Thoracic aorta (tissue), 2 donors: Measurements from ENCODE around the gene TOMM5. TPM values are rescaled to one million over a fixed set of nuclear protein-coding genes. Genes with fewer than 3 reads are reported as not detected.

ENCODE experiments used
- ATAC-seq: fragments of 150-250 bp; one replicate; pipeline ENCODE4 v1.8.0; 2017; ENCODE audit warnings: low read depth; ENCODE audit not compliant: insufficient number of reproducible peaks, low FRiP score
- DNase-seq: peaks from one replicate; pipeline ENCODE4 v3.0.0-alpha.2; 2020; ENCODE audit warnings: low spot score
- H3K27ac ChIP-seq, 2 donors: fragments of 200-600 bp; sonication (generic); 1 replicate in 1 of 2; 2 replicates in 1 of 2; pipeline ENCODE4 v1.5.1; 2016; ENCODE audit warnings: mild to moderate bottlenecking in 2 of 2, moderate library complexity in 2 of 2
- H3K27me3 ChIP-seq: fragments of 200-600 bp; sonication (generic); replicated peaks from 2 replicates; pipeline ENCODE4 v1.6.0; 2016; ENCODE audit warnings: mild to moderate bottlenecking; ENCODE audit not compliant: insufficient read depth
- H3K36me3 ChIP-seq: fragments of 200-600 bp; sonication (generic); one replicate; pipeline ENCODE4 v1.5.1; 2016
- H3K4me1 ChIP-seq, 2 donors: fragments of 200-600 bp; sonication (generic); 1 replicate in 1 of 2; 2 replicates in 1 of 2; pipeline versions ENCODE4 v1.5.1 to v1.6.0; 2016; ENCODE audit warnings: low read depth in 2 of 2, mild to moderate bottlenecking in 1 of 2; ENCODE audit not compliant: control insufficient read depth in 1 of 2
- H3K4me3 ChIP-seq: fragments of 200-600 bp; sonication (generic); 2 replicates; pipeline ENCODE4 v1.5.1; 2016; ENCODE audit warnings: mild to moderate bottlenecking
- H3K9me3 ChIP-seq: fragments of 200-600 bp; sonication (generic); 2 replicates; pipeline ENCODE4 v1.5.1; 2016
- CTCF ChIP-seq: fragments of 200-600 bp; sonication (generic); IDR thresholded peaks from one replicate; pipeline ENCODE4 v1.5.1; 2019; ENCODE audit warnings: antibody characterized with exemption
- total RNA-seq, 2 donors: library from RNA; depleted of rRNA; stranded (reverse); fragments of >200 nt; gene quantifications; one replicate each; pipeline versions ENCODE4 v1.1.0 to v1.2.3, GENCODE V29; 2016

Gene TOMM5
- total RNA-seq, 2 donors from 2014 or later: 48.3 to 78.7 TPM

- DNase-seq (no peak), ATAC-seq (no peak)
- peaks cover 0 to 6% of the 10 kb centered on the region in 2 donors for H3K4me1 ChIP-seq
- H3K4me3 ChIP-seq: no peak overlapping the region
- TF ChIP-seq CTCF: no peak
- H3K27me3 ChIP-seq: no peaks in the 10 kb centered on the region
- no peaks in the 10 kb centered on the region for H3K9me3 ChIP-seq
- no peak overlapping the region for H3K27ac ChIP-seq
- H3K36me3 ChIP-seq: peaks cover 17% of the 10 kb centered on the region
These were observed 51.8 kb downstream of the TOMM5 start for GRCh38 chr9:37540634-37541033.

- Histone ChIP-seq H3K36me3 (peaks cover 17% of the 10 kb centered on the region), H3K4me1 (peaks cover 0 to 6% of the 10 kb centered on the region in 2 donors), H3K9me3 (no peaks in the 10 kb centered on the region), H3K27ac (no peak overlapping the region), H3K27me3 (no peaks in the 10 kb centered on the region), H3K4me3 (no peak overlapping the region)
- ATAC-seq: no peak
- TF ChIP-seq CTCF: no peak
- no peak for DNase-seq
These were observed 52.8 kb downstream of the TOMM5 start for GRCh38 chr9:37539634-37540033.

Other genes starting within 250 kb of the TOMM5 start
- gene GRHPR, start 169.9 kb downstream of the TOMM5 start, total RNA-seq: 100 to 1,000 TPM; 111 to 156 TPM
- gene ZBTB5, start 127.1 kb downstream of the TOMM5 start, total RNA-seq: 10 to 100 TPM in 1 of 2 donors, 1 to 10 TPM in 1; 8.3 to 15.0 TPM
- 10 to 100 TPM; 15.0 to 29.7 TPM for gene POLR1E, start 106.6 kb downstream of the TOMM5 start, total RNA-seq
- gene FBXO10, start 16.2 kb downstream of the TOMM5 start, total RNA-seq: 10 to 100 TPM in 1 of 2 donors, 1 to 10 TPM in 1; 6.9 to 20.7 TPM
- under 1 TPM in 1 of 2 donors, not detected in 1; 0.27 TPM for gene FRMPD1, start 58.4 kb upstream of the TOMM5 start, total RNA-seq
- gene TRMT10B, start 161.2 kb upstream of the TOMM5 start, total RNA-seq: 10 to 100 TPM; 10.7 to 14.9 TPM
- 10 to 100 TPM; 26.5 to 38.7 TPM for gene EXOSC3, start 192.5 kb upstream of the TOMM5 start, total RNA-seq
- gene DCAF10, start 208.2 kb upstream of the TOMM5 start, total RNA-seq: 10 to 100 TPM; 24.4 to 47.4 TPM